Progenitor cell of endocrine pancreas (in vitro differentiated cells): ENCODE data around the gene TPM3. TPM values are rescaled to one million over a fixed set of nuclear protein-coding genes. Genes with fewer than 3 reads are reported as not detected.

Source experiments
- DNase-seq: peaks from one replicate; pipeline ENCODE4 v3.0.0; 2021; ENCODE audit warnings: low spot score; ENCODE audit not compliant: unreplicated experiment
- H3K27ac Mint-ChIP-seq: 2 replicates; pipeline ENCODE4 v1.8.0; 2021; ENCODE audit warnings: mild to moderate bottlenecking, moderate library complexity, mixed read lengths
- H3K27me3 Mint-ChIP-seq: 2 replicates; pipeline ENCODE4 v1.8.0; 2021; ENCODE audit warnings: mixed read lengths
- H3K36me3 Mint-ChIP-seq: 2 replicates; pipeline ENCODE4 v1.8.0; 2022; ENCODE audit warnings: mixed read lengths; ENCODE audit not compliant: insufficient read depth
- H3K4me1 Mint-ChIP-seq: 2 replicates; pipeline ENCODE4 v1.8.0; 2021; ENCODE audit warnings: low read depth, mixed read lengths
- H3K4me3 Mint-ChIP-seq: 2 replicates; pipeline ENCODE4 v1.8.0; 2021; ENCODE audit warnings: low read depth, mild to moderate bottlenecking, moderate library complexity, mixed read lengths
- H3K9me3 Mint-ChIP-seq: 2 replicates; pipeline ENCODE4 v1.8.0; 2021; ENCODE audit warnings: low read depth, mixed read lengths
- CTCF ChIP-seq: fragments of 200-600 bp; sonication (generic); IDR thresholded peaks from one replicate; pipeline ENCODE4 v1.5.0; 2021; ENCODE audit warnings: antibody characterized with exemption, mild to moderate bottlenecking; ENCODE audit not compliant: unreplicated experiment
- total RNA-seq: library from RNA; stranded (reverse); gene quantifications from 2 replicates; pipeline ENCODE4 v1.2.1, GENCODE V29; 2021

Gene TPM3
- total RNA-seq, 1 donor from 2014 or later: 304 TPM

GRCh38 chr1:154166207-154166606 lies 25.7 kb downstream of the TPM3 start:
- Mint-ChIP-seq H3K4me1 (no peaks in the 10 kb centered on the region), H3K36me3 (peaks cover 44% of the 10 kb centered on the region), H3K9me3 (no peaks in the 10 kb centered on the region), H3K27me3 (no peaks in the 10 kb centered on the region), H3K27ac (no peak overlapping the region), H3K4me3 (no peak overlapping the region)
- TF ChIP-seq CTCF: no peak
- DNase-seq: no peak

DNA sequence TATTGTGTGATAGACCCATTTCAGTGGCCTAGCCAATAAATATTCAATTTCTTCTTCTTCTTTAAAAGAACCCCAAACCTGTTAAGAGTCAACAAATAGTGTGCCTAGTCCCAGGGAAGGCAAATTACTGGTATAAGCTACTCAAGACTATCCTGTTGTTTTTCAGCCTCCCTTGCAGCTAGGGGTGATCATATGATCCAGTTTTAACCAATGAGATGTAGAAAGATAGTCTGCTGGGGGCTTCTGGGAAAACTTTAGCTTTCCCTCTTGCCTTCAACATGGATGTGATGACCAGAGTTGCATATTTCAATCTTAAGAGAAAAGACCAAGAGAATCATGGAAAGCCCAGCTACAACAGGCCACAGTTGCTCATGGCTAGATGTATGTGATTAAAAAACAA lies 32.3 kb downstream of the TPM3 start:
- no peak for TF ChIP-seq CTCF
- Mint-ChIP-seq H3K9me3 (no peaks in the 10 kb centered on the region), H3K4me3 (no peak overlapping the region), H3K4me1 (peaks cover 3% of the 10 kb centered on the region), H3K27me3 (no peaks in the 10 kb centered on the region), H3K27ac (no peak overlapping the region), H3K36me3 (peaks cover 45% of the 10 kb centered on the region)
- DNase-seq: no peak

- Mint-ChIP-seq H3K27ac (peak overlapping the region; percentile 17), H3K4me1 (peaks cover 3% of the 10 kb centered on the region), H3K36me3 (peaks cover 36% of the 10 kb centered on the region), H3K4me3 (no peak overlapping the region), H3K27me3 (no peaks in the 10 kb centered on the region), H3K9me3 (no peaks in the 10 kb centered on the region)
- DNase-seq: no peak
- TF ChIP-seq CTCF: no peak
These were observed 33.4 kb downstream of the TPM3 start for GRCh38 chr1:154158307-154159125.

DNA sequence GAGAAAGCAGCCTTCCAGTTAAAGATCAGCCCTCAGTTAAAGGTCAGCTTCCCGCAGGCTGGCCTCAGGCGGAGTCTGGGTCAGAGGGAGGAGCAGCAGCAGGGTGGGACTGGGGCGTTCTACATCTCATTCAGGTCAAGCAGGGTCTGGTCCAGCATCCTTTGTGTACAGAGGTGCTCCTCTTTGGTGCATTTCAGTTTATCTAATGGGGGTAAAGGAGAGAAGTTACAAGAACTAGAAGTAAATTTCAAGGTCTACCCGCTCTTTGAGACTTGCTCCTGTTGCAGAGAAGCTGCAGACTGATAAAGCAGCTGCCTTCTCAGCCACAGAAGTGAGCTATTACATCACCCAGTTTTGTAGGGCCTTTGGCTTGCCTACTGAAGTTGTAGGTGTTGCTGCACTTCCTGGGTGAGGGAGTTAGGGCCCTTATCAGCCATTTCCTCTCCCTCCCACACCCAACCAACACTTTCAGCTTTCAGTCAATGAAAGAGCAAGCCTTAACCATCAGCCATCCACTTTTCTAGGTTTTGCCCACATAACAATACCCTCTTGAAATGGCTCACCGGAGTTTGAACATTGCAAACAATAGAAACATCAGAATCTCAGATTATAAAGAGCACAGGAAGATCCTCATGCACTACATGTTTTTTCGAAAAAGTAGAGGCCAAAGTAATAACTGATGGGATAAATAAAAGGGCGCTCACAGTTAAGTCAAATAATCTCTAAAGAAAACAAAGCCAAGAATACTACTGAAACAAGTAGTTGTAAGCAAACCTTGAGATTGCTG lies 34.2 kb downstream of the TPM3 start:
- TF ChIP-seq CTCF: no peak
- Mint-ChIP-seq H3K27ac (peak overlapping the region; percentile 9), H3K27me3 (no peaks in the 10 kb centered on the region), H3K9me3 (no peaks in the 10 kb centered on the region), H3K36me3 (peaks cover 30% of the 10 kb centered on the region), H3K4me1 (peaks cover 3% of the 10 kb centered on the region), H3K4me3 (no peak overlapping the region)
- no peak for DNase-seq

DNA sequence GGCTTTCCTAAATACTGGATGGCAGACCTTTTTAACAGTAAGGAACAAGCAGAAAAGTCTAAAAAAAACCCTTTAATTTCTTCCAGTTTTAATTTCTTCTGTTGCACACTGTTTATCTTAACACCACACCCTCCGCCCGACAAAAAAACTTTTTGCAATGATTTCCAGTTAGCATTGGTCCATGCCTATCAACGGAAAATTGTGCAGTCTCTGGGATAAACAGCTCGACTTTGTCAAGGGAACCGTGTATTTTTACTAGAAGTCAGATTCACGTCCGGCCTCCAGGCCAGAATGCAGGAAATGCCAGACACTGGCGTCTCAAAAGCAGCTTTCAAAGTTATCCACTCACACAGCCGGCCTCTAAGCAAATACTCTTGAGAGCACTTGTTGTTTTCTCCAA lies 36.6 kb downstream of the TPM3 start:
- H3K9me3 Mint-ChIP-seq: no peaks in the 10 kb centered on the region
- no peak for DNase-seq
- H3K27ac Mint-ChIP-seq: peak overlapping the region; percentile 77

More for the DNA sequence above, 36.6 kb downstream of the TPM3 start:
- H3K27me3 Mint-ChIP-seq: no peaks in the 10 kb centered on the region
- TF ChIP-seq CTCF: no peak
- peaks cover 21% of the 10 kb centered on the region for H3K36me3 Mint-ChIP-seq
- peaks cover 3% of the 10 kb centered on the region for H3K4me1 Mint-ChIP-seq
- H3K4me3 Mint-ChIP-seq: no peak overlapping the region
